AG04449 (cell line): ENCODE data around the gene PIK3R5.

Source experiments
- CTCF ChIA-PET: fragments of 350-600 bp; formaldehyde crosslinking; extraction: SDS; loops from one replicate; lab custom pipeline; 2021; ENCODE audit warnings: antibody characterized with exemption; lab: Yijun Ruan, JAX
- POLR2A ChIA-PET: fragments of 400-600, 350-600 bp; formaldehyde crosslinking; extraction: SDS; loops from one replicate; lab custom pipeline; 2020; ENCODE audit warnings: antibody characterized with exemption, inconsistent platforms; lab: Yijun Ruan, JAX
- DNase-seq: peaks from one replicate; pipeline ENCODE4 v3.0.0-alpha.2; 2010; ENCODE audit warnings: low read depth, low spot score
- H3K4me3 ChIP-seq: 2 replicates; pipeline ENCODE4 v1.5.1; 2011; ENCODE audit warnings: low read depth, mild to moderate bottlenecking, control low read depth, low read length
- TF ChIP-seq, protein P1 (sequence below): IDR thresholded peaks from one replicate; pipeline ENCODE4 v1.5.1; 2011; ENCODE audit warnings: mild to moderate bottlenecking, moderate library complexity, low read length, control low read depth, inconsistent platforms; ENCODE audit not compliant: insufficient read depth; ENCODE audit errors: missing control alignments

The PIK3R5 gene

DNA sequence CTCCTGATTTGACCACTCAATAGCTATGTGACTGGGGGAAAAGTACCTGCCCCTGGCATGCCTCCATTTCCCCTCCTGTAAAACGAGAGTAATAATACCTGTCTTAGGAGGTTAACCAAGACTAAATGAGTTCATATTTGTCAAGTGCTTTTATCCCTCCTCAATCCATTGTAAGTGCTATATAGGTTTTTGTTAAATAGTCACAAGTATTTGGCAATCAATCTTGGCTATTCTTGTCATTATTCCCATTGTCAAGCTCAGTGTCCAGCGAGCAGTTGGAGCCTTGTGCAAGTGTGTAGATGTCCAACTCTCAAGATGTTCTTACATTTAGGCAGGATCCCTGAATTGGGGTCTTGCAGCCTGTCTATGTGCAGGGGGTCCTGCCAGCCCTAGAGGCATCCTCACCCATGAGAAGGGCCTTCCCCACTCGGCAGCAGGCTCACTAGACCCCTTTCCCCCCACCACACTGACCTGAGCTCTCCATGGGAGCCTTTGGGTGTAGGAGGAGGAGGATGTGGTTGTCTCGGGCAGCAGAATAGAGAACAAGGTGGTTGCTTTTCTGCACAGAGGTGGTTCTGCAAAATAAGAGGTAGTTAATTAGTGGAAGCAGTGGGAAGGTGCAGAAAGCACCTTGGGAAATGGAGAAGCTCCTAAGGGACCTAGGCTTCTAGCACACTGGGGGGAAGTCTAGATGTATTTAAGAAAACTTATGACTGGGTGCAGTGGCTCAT, 116.0 kb downstream of the PIK3R5 start:
- TF ChIP-seq, protein P1, sequence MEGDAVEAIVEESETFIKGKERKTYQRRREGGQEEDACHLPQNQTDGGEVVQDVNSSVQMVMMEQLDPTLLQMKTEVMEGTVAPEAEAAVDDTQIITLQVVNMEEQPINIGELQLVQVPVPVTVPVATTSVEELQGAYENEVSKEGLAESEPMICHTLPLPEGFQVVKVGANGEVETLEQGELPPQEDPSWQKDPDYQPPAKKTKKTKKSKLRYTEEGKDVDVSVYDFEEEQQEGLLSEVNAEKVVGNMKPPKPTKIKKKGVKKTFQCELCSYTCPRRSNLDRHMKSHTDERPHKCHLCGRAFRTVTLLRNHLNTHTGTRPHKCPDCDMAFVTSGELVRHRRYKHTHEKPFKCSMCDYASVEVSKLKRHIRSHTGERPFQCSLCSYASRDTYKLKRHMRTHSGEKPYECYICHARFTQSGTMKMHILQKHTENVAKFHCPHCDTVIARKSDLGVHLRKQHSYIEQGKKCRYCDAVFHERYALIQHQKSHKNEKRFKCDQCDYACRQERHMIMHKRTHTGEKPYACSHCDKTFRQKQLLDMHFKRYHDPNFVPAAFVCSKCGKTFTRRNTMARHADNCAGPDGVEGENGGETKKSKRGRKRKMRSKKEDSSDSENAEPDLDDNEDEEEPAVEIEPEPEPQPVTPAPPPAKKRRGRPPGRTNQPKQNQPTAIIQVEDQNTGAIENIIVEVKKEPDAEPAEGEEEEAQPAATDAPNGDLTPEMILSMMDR = no peak
- POLR2A ChIA-PET = no interaction called here

DNA sequence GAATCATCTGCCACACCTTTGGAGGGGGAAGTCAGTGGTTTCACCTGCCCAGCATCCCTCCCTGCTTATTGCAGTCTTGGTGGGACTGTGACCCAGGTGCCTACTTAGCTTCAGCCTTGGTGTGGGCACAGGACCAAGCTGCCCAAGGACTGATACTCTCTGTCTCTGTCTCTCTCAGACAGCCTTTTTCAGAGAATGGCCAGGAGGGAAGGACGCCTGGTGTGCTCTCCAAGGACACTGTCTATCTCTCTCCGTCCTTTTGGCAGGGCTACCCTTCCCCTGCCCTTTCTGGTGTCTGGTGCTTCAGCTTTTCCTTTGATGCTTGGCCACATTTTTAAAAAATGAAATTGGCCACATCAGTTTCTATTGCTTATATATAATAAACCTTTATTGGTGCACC, 117.6 kb downstream of the PIK3R5 start:
- CTCF ChIA-PET = no interaction called here
- no peak overlapping the region for H3K4me3 ChIP-seq
- TF ChIP-seq, protein P1 = no peak
- no peak for DNase-seq
- POLR2A ChIA-PET = no interaction called here

More for the DNA sequence above, 116.0 kb downstream of the PIK3R5 start:
- DNase-seq = no peak
- H3K4me3 ChIP-seq = no peak overlapping the region
- CTCF ChIA-PET = interaction anchor here (0.7 kb wide), 1 partner anchor 45 kb away, joined by 3 read pairs; no protein-coding TSS in a partner anchor

DNA sequence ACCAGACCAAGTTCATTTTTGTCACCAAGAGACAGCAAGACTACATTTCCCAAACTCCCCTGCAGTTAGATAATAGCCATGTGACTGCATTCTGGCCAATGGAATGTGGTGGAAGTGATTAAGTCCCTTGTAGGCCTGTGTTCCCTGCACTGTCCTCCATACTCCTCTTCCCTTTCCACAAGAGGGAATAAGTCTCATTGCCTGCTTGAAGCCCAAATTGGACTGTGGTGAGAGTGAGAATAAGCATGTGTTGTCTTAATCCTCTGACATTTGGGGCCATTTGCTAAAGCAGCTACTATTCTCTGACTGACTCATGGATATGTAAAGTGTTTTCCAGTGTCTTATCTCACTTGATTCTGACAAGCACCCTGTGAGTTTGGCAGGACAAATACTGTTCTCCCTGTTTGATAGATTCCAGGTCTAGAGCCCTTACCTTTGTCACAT, 118.7 kb downstream of the PIK3R5 start:
- TF ChIP-seq, protein P1 = no peak
- H3K4me3 ChIP-seq = no peak overlapping the region
- no peak for DNase-seq
- CTCF ChIA-PET = no interaction called here
- POLR2A ChIA-PET = no interaction called here

DNA sequence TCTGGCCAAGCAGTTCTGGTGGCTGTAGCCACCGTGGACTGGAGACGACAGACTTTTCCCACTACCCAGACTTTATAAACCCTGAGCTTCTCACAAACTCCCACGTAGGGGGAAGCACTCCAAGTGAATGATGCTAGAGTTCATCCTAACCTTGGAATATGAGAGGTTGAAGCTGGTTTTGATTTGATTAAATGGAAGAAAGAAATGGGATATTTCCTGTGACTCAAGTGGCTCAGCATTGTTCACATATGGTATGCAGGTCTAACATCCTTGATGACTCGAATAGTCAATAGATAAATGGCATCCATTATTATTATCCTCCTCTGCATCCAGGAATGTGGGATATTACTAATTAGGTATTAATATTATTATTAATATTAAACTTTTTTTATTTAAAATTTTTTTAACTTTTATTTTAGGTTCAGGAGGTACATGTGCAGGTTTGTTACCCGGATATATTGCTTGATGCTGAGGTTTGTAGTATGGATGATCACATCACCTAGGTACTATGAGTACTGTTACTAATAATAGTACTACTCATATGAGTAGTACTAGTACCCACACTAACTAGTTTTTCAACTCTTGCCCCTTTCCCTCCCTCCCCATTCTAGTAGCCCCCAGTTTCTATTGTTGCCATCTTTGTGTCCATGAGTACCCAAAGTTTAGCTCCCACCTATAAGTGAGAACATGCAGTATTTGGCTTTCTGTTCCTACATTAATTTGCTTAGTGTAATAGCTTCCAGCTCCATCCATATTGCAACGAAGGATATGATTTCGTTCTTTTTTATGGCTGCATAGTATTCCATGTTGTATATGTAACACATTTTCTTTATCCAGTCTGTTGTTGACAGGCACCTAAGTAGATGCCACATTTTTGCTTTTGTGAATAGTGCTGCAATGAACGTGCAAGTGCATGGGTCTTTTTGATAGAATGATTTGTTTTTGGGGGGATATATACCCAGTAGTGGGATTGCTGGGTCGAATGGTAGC, 121.0 kb downstream of the PIK3R5 start:
- POLR2A ChIA-PET = no interaction called here

DNA sequence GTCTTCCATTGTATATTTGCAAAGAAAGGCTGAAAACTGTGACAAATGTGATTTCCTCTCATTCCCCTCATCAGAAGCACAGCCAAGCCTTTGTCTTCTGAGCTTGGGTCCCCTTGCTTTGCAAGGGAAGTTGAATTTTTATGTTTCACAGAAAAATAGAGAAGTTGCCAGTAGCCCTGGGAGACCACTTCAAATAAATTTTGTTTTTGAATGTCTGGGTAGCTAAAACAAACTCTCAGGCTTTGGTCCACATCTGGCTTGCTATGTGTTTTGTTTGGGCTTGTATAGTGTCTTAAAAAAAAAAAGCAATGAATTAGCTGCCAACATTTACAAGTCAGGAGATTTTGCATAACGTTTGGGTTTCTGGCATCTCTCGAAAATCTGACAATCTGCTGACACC, 122.2 kb downstream of the PIK3R5 start:
- POLR2A ChIA-PET = no interaction called here
- no peak overlapping the region for H3K4me3 ChIP-seq
- CTCF ChIA-PET = no interaction called here
- DNase-seq = no peak
- TF ChIP-seq, protein P1 = no peak

More for the DNA sequence above, 121.0 kb downstream of the PIK3R5 start:
- no peak overlapping the region for H3K4me3 ChIP-seq
- no peak for DNase-seq
- TF ChIP-seq, protein P1 = no peak
- CTCF ChIA-PET = interaction anchor here (0.7 kb wide), 1 partner anchor 58 kb away, joined by 3 read pairs; no protein-coding TSS in a partner anchor

DNA sequence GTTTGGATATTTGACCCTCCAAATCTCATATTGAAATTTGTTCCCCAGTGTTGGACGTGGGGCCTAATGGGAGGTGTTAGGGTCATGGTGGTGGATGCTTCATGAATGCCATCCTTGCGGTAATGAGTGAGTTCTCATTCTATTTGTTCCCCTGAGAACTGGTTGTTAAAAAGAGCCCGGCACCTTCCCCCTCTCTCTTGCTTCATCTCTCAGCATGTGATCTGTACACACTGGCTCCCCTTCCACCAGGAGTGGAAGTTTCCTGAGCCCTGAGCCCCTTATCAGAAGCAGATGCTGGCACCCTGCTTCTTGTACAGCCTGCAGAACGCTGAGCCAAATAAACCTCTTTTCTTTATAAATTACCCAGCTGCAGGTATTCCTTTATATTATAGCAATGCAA, 123.7 kb downstream of the PIK3R5 start:
- DNase-seq = no peak
- TF ChIP-seq, protein P1 = no peak
- ChIA-PET CTCF (no interaction called here), POLR2A (no interaction called here)
- no peak overlapping the region for H3K4me3 ChIP-seq
